ENCODE measurements around the gene KCNQ4.

- TF ChIP-seq ZNF8 (CRISPR knock-in tag; IDR thresholded peaks at IDR 0.05) (no peak), RARB (CRISPR knock-in tag; IDR thresholded peaks at IDR 0.05) (no peak), POU6F1 (CRISPR knock-in tag; IDR thresholded peaks at IDR 0.05; ENCODE audit: borderline replicate concordance, low read depth) (no peak), PATZ1 (CRISPR knock-in tag; IDR thresholded peaks at IDR 0.05; ENCODE audit: borderline replicate concordance) (no peak), ZFP3 (CRISPR knock-in tag; IDR thresholded peaks at IDR 0.05) (no peak), ARNTL (CRISPR knock-in tag; IDR thresholded peaks at IDR 0.05; ENCODE audit: borderline replicate concordance, low read depth) (no peak), OSR1 (CRISPR knock-in tag; IDR thresholded peaks at IDR 0.05) (no peak), TSHZ2 (CRISPR knock-in tag; IDR thresholded peaks at IDR 0.05) (no peak), CSRNP3 (CRISPR knock-in tag; IDR thresholded peaks at IDR 0.05) (no peak), ESRRG (CRISPR knock-in tag; IDR thresholded peaks at IDR 0.05) (no peak), ZNF565 (CRISPR knock-in tag; conservative IDR thresholded peaks at IDR 0.05; ENCODE audit: low read depth) (no peak), ISL1 (CRISPR knock-in tag; IDR thresholded peaks at IDR 0.05) (no peak), CREB5 (CRISPR knock-in tag; IDR thresholded peaks at IDR 0.05; ENCODE audit: low read depth) (no peak), ZNF70 (CRISPR knock-in tag; IDR thresholded peaks at IDR 0.05) (no peak)
Measured at GRCh38 chr1:40753142-40753882, 30.3 kb upstream of the KCNQ4 start.
